HG03139 (cell line): ENCODE data around the gene GFOD2.

Experiments used
- ATAC-seq: cut with Tn5 transposase; IDR thresholded peaks from one replicate; pipeline ENCODE4 v1.9.1; 2021; ENCODE audit not compliant: unreplicated experiment

The GFOD2 gene

DNA sequence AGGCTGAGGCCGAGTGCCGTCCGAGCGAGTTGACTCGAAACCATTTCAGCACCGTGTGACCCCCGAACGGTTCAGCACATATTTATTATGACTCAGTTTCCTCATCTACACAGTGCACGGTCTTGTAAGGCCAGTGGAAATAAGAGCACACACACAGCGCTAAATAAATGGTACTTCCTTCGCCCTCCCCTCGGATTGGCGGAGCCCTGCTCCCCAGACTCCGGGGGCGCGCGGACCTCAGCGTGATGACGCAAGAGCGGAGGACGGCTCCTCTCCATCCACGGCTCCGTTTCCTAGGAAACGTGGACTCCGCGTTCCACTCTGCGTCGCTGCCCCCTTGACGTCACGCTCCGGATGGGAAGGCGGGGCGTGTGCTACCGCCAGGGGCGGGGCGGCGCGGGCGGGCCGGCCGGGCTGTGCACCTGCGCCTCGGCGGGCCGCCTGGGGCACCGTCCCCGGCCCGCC is 58.5 kb downstream of the GFOD2 start, which contains the start of gene PARD6A:
Gene PARD6A (plus strand): TSS at position 397 of the 465 bp plus-strand sequence. CDS start 79 bp downstream, outside the sequence.
- ATAC-seq, result peak; percentile 72

DNA sequence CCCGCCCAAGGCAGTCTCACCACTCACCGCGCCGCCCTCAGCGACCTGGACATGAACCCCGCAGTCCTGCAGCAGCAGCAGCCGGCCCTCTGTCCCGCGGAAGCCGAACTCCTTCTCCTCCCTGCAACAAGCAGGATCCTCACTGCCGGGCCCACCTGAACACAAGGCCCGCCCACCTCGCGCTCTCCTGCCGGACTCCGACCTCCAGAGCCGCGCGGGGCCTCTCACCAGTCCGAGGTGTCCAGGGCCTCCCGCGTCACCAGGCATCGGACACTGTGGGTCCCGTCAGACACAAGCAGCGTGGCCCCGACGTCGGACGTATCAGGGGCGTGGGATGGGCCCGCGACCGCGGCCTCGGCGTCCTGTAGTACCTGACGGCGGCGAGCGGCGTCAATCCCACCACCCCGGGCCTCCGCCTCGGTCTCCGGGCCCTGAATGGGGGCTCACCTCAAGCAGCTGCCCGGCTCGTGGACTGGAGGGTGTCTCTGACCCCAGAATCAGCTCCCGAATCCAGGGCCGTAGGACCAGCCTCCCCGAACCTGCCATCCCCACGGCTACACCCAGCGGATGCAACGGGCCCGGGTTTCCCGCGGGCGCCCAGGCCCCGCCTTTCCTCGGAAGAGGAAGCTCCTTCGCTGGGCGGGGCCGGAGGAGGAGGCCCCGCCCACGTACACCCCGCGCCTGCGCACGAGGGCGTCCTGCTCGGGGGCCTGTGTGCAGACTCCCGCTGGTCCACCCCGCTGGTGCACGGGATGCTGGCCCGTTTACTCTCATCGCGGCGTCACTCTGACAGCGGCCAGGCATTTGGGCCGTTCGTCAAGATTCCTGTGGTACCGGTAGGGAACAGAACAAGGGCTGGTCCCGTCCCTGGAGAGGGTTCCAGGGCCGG is 59.2 kb downstream of the GFOD2 start, which contains the start of gene ACD:
Gene ACD (minus strand): TSS at position 586 of the 889 bp plus-strand sequence. CDS start 40 bp downstream, at position 546.
- ATAC-seq, result peak; percentile 38

GRCh38 chr16:67658849-67659674 is 60.1 kb downstream of the GFOD2 start:
- no peak for ATAC-seq

DNA sequence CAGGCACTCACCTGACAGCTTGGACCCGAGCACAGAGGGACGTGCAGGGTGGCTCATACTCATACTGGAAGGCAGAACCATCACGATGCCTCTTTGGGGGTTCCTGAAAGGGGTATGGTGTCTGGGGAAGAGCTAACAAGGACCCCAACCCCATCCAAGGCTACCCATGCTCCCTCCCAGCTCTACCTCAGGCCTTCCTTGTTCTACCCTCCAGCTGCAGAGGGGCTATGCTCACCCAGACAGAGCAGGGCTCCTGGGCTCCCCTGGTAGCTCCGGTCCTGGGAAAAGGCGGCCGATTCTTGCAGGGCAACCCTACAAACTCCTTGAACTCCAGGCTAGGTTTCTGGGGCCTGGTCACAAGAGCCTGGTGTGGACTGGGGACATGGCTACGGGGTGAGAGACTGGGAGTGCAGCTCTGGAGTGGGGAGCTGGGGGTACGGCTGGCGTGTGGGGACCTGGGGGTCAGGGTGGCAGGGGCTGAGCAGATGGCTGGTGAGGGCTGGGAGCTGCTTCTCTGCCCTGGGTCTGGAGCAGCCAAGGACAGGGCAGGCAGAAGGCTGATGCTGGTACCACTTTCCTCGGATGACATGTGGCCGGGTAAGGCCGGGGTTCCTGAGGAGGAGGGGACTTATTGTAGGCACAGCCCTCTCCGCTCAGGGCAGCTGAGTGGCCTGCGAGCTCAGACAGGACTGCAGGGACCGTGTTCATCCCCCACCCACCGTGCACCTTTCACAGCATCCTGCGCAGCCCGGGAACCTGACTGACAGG is 61.2 kb downstream of the GFOD2 start:
- ATAC-seq, result no peak

GRCh38 chr16:67657017-67657608 is 62.0 kb downstream of the GFOD2 start:
- no peak for ATAC-seq

- ATAC-seq, result no peak
These were observed 62.6 kb downstream of the GFOD2 start for GRCh38 chr16:67656344-67657016.

GRCh38 chr16:67655363-67655762 is 63.8 kb downstream of the GFOD2 start:
- no peak for ATAC-seq

GRCh38 chr16:67654403-67654911 is 64.7 kb downstream of the GFOD2 start:
- ATAC-seq, result no peak

- ATAC-seq, result no peak
These were observed 65.2 kb downstream of the GFOD2 start for GRCh38 chr16:67653789-67654402.

GRCh38 chr16:67653128-67653788 is 65.9 kb downstream of the GFOD2 start:
- no peak for ATAC-seq

DNA sequence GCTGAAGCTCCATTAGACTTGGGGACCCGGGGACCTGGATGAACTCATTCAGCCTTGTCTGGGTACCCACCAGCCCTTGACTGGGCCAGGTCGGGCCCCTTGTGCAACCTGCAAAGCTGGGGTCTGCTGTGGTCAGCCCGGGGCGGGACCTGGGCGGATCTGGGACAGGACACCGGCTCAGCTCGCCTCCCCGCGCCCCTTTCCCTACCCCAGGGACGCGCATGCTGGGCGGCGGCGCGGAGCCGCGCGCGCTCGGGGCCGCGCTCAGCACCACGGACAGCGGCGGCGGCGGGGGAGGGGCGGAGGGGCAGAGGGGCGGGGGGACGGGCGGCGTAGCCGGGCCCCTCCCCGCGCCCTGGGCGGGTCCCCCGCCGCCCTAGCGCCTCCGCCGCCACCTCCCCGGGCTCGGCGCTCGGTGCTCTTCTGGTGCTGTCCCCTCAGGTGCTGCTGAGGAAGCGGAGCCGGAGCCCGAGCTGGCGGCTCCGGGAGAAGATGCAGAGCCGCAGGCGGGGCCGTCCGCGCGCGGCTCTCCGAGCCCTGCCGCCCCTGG is 66.5 kb downstream of the GFOD2 start:
- no peak for ATAC-seq

GRCh38 chr16:67651847-67652246 is 67.3 kb downstream of the GFOD2 start:
- ATAC-seq, result no peak

DNA sequence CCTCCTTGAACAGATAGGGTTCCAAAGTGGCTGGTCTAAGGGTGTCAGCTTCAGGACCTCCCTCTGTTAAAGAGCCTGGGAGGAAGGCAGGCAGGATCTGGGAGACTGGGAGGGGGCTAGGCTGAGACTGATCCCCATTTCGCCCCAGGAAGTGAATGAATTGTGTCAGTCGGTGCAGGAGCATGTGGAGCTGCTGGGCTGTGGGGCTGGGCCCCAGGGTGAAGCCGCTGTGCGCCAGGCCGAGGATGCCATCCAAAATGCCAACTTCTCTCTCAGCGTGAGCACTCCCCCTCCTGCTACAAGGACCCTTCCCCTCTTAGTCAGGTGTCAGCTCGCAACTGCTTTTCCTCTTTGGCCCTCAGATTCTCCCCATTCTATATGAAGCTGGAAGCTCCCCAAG is 68.1 kb downstream of the GFOD2 start:
- ATAC-seq, result no peak

DNA sequence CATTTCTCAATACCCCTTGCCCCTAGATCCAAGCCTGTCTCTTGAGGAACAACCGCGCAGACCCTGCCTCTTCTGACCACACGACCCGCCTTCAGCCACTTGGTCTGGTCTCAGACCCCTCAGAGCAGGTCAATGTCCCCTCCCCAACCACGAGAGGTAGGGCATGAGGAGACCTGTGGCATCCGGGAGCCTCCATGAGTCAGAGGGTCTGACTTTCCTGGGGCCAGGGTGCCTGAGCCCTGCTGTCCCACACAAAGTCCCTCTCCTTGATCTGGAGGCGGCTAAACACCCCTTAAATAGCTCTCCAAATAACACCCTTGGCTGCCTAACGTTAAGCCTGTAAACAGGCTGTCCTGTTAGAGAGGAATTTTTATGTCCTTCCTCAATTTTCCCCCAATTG is 69.1 kb downstream of the GFOD2 start:
- ATAC-seq, result no peak

DNA sequence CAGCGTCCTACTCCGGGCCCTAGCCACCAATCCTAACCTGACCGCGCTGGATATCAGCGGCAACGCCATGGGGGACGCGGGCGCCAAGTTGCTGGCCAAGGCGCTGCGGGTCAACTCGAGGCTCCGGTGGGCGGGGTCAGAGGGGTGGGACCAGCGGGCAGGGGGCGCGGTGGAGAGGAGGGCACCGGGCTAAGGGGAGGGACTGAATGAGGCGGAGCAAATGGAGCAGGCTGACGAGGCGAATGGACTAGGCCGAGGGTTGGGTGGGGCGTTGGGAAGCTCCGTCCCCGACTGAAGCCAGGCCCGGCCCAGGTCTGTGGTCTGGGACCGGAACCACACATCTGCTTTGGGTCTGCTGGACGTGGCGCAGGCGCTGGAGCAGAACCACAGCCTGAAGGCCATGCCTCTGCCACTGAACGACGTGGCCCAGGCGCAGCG is 69.6 kb downstream of the GFOD2 start:
- ATAC-seq, result no peak

- ATAC-seq, result no peak
These were observed 70.2 kb downstream of the GFOD2 start for GRCh38 chr16:67648764-67649407.

- ATAC-seq, result no peak
These were observed 70.9 kb downstream of the GFOD2 start for GRCh38 chr16:67648088-67648763.
